ENCODE measurements around the gene ACO2.

DNA sequence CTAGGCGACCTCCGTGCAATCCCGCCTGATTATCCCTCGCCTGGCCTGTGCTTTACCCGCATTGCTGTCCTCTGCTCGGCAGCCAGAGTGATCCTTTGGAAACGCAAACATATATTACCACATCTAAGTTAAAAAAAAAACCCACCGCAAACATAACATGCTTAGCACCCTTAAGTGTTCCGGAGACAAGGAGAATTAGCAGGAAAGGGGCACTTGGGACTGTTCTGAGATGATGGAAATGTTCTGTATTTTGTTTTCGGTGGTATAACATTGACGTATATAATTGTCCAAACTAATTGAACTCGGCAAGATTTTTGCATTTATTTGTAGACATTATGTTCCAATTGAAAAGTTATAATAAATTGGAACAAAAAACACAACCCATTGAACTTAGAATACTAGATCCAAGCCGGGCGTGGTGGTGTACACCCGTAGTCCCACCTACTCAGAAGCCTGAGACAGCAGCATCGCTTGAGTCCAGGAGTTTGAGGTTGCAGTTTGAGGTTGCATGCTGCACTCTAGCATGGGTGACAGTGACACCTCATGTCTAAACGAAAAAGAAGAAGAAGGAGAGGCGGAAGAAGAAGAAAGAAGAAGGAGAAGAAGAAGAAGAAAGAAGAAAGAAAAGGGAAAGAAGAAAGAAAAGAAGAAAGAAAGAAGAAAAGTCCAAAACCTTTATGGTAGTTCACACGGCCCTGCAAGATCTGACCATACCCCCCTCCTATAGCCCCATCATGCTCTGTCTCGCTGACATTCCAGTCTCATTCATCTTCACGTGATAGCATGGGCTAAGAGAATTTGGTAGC is 76.0 kb downstream of the ACO2 start:
- TF ChIP-seq, protein P1, sequence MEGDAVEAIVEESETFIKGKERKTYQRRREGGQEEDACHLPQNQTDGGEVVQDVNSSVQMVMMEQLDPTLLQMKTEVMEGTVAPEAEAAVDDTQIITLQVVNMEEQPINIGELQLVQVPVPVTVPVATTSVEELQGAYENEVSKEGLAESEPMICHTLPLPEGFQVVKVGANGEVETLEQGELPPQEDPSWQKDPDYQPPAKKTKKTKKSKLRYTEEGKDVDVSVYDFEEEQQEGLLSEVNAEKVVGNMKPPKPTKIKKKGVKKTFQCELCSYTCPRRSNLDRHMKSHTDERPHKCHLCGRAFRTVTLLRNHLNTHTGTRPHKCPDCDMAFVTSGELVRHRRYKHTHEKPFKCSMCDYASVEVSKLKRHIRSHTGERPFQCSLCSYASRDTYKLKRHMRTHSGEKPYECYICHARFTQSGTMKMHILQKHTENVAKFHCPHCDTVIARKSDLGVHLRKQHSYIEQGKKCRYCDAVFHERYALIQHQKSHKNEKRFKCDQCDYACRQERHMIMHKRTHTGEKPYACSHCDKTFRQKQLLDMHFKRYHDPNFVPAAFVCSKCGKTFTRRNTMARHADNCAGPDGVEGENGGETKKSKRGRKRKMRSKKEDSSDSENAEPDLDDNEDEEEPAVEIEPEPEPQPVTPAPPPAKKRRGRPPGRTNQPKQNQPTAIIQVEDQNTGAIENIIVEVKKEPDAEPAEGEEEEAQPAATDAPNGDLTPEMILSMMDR (IDR thresholded peaks at IDR 0.05): no peak
- no peak for TF ChIP-seq POLR2A (IDR thresholded peaks at IDR 0.05)

Measured in body of pancreas (tissue), 4 donors.